Kidney glomerular epithelial cell (primary cell): Measurements from ENCODE around the gene AMIGO2.

Experiments used
- DNase-seq: peaks from one replicate; lab custom pipeline; 2025; lab: John Stamatoyannopoulos, UW

Gene AMIGO2

GRCh38 chr12:47033789-47034555 is 45.8 kb downstream of the AMIGO2 start:
- DNase-seq, result peak; percentile 18

GRCh38 chr12:47033081-47033480 is 46.7 kb downstream of the AMIGO2 start:
- no peak for DNase-seq

- peak; percentile 77 for DNase-seq
These were observed 47.1 kb downstream of the AMIGO2 start for GRCh38 chr12:47032644-47033043.

GRCh38 chr12:47029903-47030302 is 49.9 kb downstream of the AMIGO2 start:
- no peak for DNase-seq

- DNase-seq, result no peak
These were observed 50.6 kb downstream of the AMIGO2 start for GRCh38 chr12:47028981-47029708.

DNA sequence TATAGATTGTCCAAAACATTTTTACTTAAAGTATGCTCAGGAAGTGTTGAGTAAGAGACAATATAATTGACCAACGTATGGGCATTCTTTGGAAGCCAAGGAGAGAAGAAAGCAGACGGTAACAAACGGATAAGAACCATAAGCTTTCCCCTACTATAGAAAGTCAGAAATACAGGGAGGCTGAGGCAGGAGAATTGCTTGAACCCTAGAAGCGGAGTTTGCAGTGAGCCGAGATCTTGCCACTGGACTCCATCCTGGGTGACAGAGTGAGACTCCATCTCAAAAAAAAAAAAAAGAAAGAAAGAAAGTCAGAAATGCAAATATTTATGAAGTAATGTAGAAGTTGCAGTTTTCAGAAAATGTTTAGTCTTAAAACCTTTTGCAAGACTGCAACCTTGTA is 51.6 kb downstream of the AMIGO2 start:
- no peak for DNase-seq
